CD14-positive monocyte (primary cell): ENCODE measurements around the gene CRYBA2. TPM values are rescaled to one million over a fixed set of nuclear protein-coding genes. Genes with fewer than 3 reads are reported as not detected.

Experiments
- DNase-seq, 3 donors: peaks; one replicate each; pipeline ENCODE4 v3.0.0-alpha.2; 2011 to 2022
- H2AFZ ChIP-seq: 2 replicates; pipeline ENCODE4 v1.6.0; 2012; ENCODE audit warnings: mild to moderate bottlenecking, low read depth, low read length, inconsistent platforms; ENCODE audit not compliant: insufficient read depth, poor library complexity, severe bottlenecking
- H3K27ac ChIP-seq, 2 donors: 1 replicate in 1 of 2; 2 replicates in 1 of 2; pipeline ENCODE4 v1.5.1; 2012 to 2013; ENCODE audit warnings: low read length in 2 of 2, control low read depth in 1 of 2, inconsistent platforms in 1 of 2, low read depth in 1 of 2, mild to moderate bottlenecking in 1 of 2
- H3K27me3 ChIP-seq, 2 donors: one replicate each; pipeline versions ENCODE4 v1.6.0 to v1.6.1; 2011 to 2013; ENCODE audit warnings: low read length in 2 of 2; ENCODE audit not compliant: control insufficient read depth in 2 of 2, insufficient read depth in 2 of 2
- H3K36me3 ChIP-seq, 2 donors: replicated peaks in 1 of 2; 1 replicate in 1 of 2; 2 replicates in 1 of 2; pipeline versions ENCODE4 v1.5.1 to v1.6.1; 2012 to 2013; ENCODE audit warnings: low read length in 2 of 2, control low read depth in 1 of 2, inconsistent platforms in 1 of 2, mild to moderate bottlenecking in 1 of 2; ENCODE audit not compliant: insufficient read depth in 2 of 2, control insufficient read depth in 1 of 2
- H3K4me1 ChIP-seq, 2 donors: 1 replicate in 1 of 2; 2 replicates in 1 of 2; pipeline versions ENCODE4 v1.5.1 to v1.6.1; 2012 to 2013; ENCODE audit warnings: low read length in 2 of 2, control low read depth in 1 of 2, inconsistent platforms in 1 of 2, mild to moderate bottlenecking in 1 of 2, moderate library complexity in 1 of 2; ENCODE audit not compliant: insufficient read depth in 2 of 2, control insufficient read depth in 1 of 2
- H3K4me2 ChIP-seq: replicated peaks from 2 replicates; pipeline ENCODE3; 2012; ENCODE audit warnings: low read length, moderate library complexity, mild to moderate bottlenecking; ENCODE audit not compliant: poor library complexity, severe bottlenecking; ENCODE audit errors: extremely low read depth
- H3K4me3 ChIP-seq, 3 experiments: fragments of 200-600 bp in 1 of 3; sonication (generic) in 1 of 3; replicated peaks in 1 of 3; 1 replicate in 2 of 3; 2 replicates in 1 of 3; pipeline ENCODE4 v1.5.1; 2011 to 2013; ENCODE audit warnings: low read length in 3 of 3, mild to moderate bottlenecking in 3 of 3, control low read depth in 2 of 3, low read depth in 2 of 3, inconsistent platforms in 1 of 3, moderate library complexity in 1 of 3
- H3K79me2 ChIP-seq: 2 replicates; pipeline ENCODE4 v1.6.0; 2012; ENCODE audit warnings: mild to moderate bottlenecking, control low read depth, inconsistent platforms, low read length, moderate library complexity; ENCODE audit not compliant: insufficient read depth
- H3K9ac ChIP-seq: 2 replicates; pipeline ENCODE4 v1.6.0; 2017; ENCODE audit warnings: low read length, mild to moderate bottlenecking; ENCODE audit not compliant: insufficient read depth, poor library complexity, severe bottlenecking
- H3K9me3 ChIP-seq, 2 donors: replicated peaks in 1 of 2; 1 replicate in 1 of 2; 2 replicates in 1 of 2; pipeline versions ENCODE4 v1.5.1 to v1.6.1; 2012 to 2013; ENCODE audit warnings: low read length in 2 of 2, control low read depth in 1 of 2; ENCODE audit not compliant: control insufficient read depth in 1 of 2, insufficient read depth in 1 of 2
- H4K20me1 ChIP-seq: 2 replicates; pipeline ENCODE4 v1.6.0; 2012; ENCODE audit warnings: mild to moderate bottlenecking, low read length, control low read depth, moderate library complexity; ENCODE audit not compliant: insufficient read depth
- H3K27ac Mint-ChIP-seq, 7 donors: one replicate each; pipeline ENCODE4 v1.8.0; 2020; ENCODE audit warnings: mild to moderate bottlenecking in 7 of 7, mixed read lengths in 7 of 7, moderate library complexity in 6 of 7, inconsistent platforms in 2 of 7
- H3K27me3 Mint-ChIP-seq, 3 donors: one replicate each; pipeline ENCODE4 v1.8.0; 2021 to 2022; ENCODE audit warnings: low read depth in 3 of 3, mild to moderate bottlenecking in 3 of 3, mixed read lengths in 3 of 3, moderate library complexity in 3 of 3, inconsistent platforms in 1 of 3
- H3K36me3 Mint-ChIP-seq, 2 donors: one replicate each; pipeline ENCODE4 v1.8.0; 2020; ENCODE audit warnings: mixed read lengths in 2 of 2, inconsistent platforms in 1 of 2, mild to moderate bottlenecking in 1 of 2
- H3K4me1 Mint-ChIP-seq: one replicate; pipeline ENCODE4 v1.8.0; 2020; ENCODE audit warnings: mild to moderate bottlenecking, mixed read lengths
- H3K4me3 Mint-ChIP-seq, 2 donors: one replicate each; pipeline ENCODE4 v1.8.0; 2020; ENCODE audit warnings: mild to moderate bottlenecking in 2 of 2, mixed read lengths in 2 of 2, moderate library complexity in 1 of 2
- H3K9me3 Mint-ChIP-seq, 7 donors: one replicate each; pipeline ENCODE4 v1.8.0; 2020 to 2022; ENCODE audit warnings: mixed read lengths in 7 of 7, mild to moderate bottlenecking in 6 of 7, moderate library complexity in 6 of 7, inconsistent platforms in 2 of 7
- CTCF ChIP-seq: fragments of 200-600 bp; IDR thresholded peaks from one replicate; pipeline ENCODE4 v1.8.0; 2022; ENCODE audit warnings: antibody characterized with exemption, mild to moderate bottlenecking
- WGBS: methylation state at CpG from one replicate; pipeline ENCODE4 v1.1.5; 2013; ENCODE audit warnings: missing lambda C conversion rate; ENCODE audit not compliant: insufficient coverage; 5-methylcytosine and 5-hydroxymethylcytosine counted together
- intact Hi-C, 2 donors: fragments of 100-400 bp; cut with micrococcal nuclease; formaldehyde crosslinking; loops; one replicate each; pipeline versions ENCODE4 v1.15.0 to v1.15.1; 2023
- polyA plus RNA-seq, 3 donors: library from polyadenylated mRNA; depleted of rRNA in 1 of 3; unstranded in 2 of 3; stranded (reverse) in 1 of 3; fragments of 300-500 nt in 2 of 3; fragments of >200 nt in 1 of 3; fragmentation: Illumina TruSeq in 2 of 3; gene quantifications; 1 replicate in 2 of 3; 2 replicates in 1 of 3; pipeline ENCODE4 v1.2.3, GENCODE V29; 2012 to 2021

The CRYBA2 gene
- polyA plus RNA-seq, 3 donors: not detected

- H3K27ac Mint-ChIP-seq: no peak overlapping the region
- TF ChIP-seq CTCF: peak; percentile 16
- DNase-seq: no peak
These were observed 17.0 kb upstream of the CRYBA2 start for GRCh38 chr2:219010162-219010756.

GRCh38 chr2:219009294-219009693, 16.1 kb upstream of the CRYBA2 start:
- Histone ChIP-seq H3K79me2 (no peaks in the 10 kb centered on the region), H2AFZ (no peak overlapping the region), H3K4me3 (no peak overlapping the region), H3K36me3 (no peaks in the 10 kb centered on the region), H3K27me3 (peaks cover 2 to 26% of the 10 kb centered on the region in 2 donors), H3K27ac (no peak overlapping the region), H3K9ac (no peak overlapping the region), H4K20me1 (no peaks in the 10 kb centered on the region), H3K4me1 (no peaks in the 10 kb centered on the region), H3K4me2 (no peak overlapping the region), H3K9me3 (peaks cover 0 to 2% of the 10 kb centered on the region in 2 donors)
- Mint-ChIP-seq H3K4me1 (no peaks in the 10 kb centered on the region), H3K4me3 (no peak overlapping the region), H3K9me3 (peaks cover 0 to 8% (median 1%) of the 10 kb centered on the region in 7 donors), H3K27me3 (peaks cover 31 to 61% (median 39%) of the 10 kb centered on the region in 3 donors), H3K36me3 (no peaks in the 10 kb centered on the region), H3K27ac (no peak overlapping the region)
- DNase-seq: no peak
- 70% methylated on average over 1 of the region's 2 CpGs for WGBS
- TF ChIP-seq CTCF: no peak
- intact Hi-C loops: no loop called here

More at GRCh38 chr2:219010162-219010756, 17.0 kb upstream of the CRYBA2 start:
- H3K4me1 Mint-ChIP-seq: no peaks in the 10 kb centered on the region
- no peak overlapping the region for H3K4me3 Mint-ChIP-seq
- Histone ChIP-seq H3K4me1 (no peaks in the 10 kb centered on the region), H4K20me1 (no peaks in the 10 kb centered on the region), H3K36me3 (no peaks in the 10 kb centered on the region), H3K9me3 (no peaks in the 10 kb centered on the region), H3K79me2 (no peaks in the 10 kb centered on the region), H2AFZ (no peak overlapping the region), H3K9ac (no peak overlapping the region), H3K4me2 (no peak overlapping the region), H3K27me3 (peaks cover 0 to 18% of the 10 kb centered on the region in 2 donors), H3K27ac (no peak overlapping the region), H3K4me3 (no peak overlapping the region)
- WGBS: 86% methylated on average over 1 of the region's 6 CpGs
- no peaks in the 10 kb centered on the region for H3K36me3 Mint-ChIP-seq
- peaks cover 0 to 8% (median 1%) of the 10 kb centered on the region in 7 donors for H3K9me3 Mint-ChIP-seq
- peaks cover 27 to 61% (median 34%) of the 10 kb centered on the region in 3 donors for H3K27me3 Mint-ChIP-seq
- intact Hi-C loops: no loop called here
